Activated T-cell treated with anti-CD3 and anti-CD28 coated beads, Interleukin-2, amount 50 U/mL, for 72 hours (primary cell): ENCODE data around the gene RAD51C. TPM values are rescaled to one million over a fixed set of nuclear protein-coding genes. Genes with fewer than 3 reads are reported as not detected.
A peak's percentile ranks its signal among the peaks of the same experiment; 100 is the strongest.
"Not testable (repeated sequence)": the region's sequence is repeated elsewhere in the genome, so short reads cannot be mapped to it uniquely, and the experiment has no call there.

Experiments
- ATAC-seq, 2 donors: fragments of 150-1000 bp; cut with Tn5 transposase; replicated peaks in 1 of 2; 2 replicates each; pipeline ENCODE4 v1.10.0; 2021; ENCODE audit warnings: moderate library complexity in 2 of 2, mild to moderate bottlenecking in 1 of 2
- DNase-seq, 2 donors: peaks; one replicate each; pipeline ENCODE4 v3.0.0; 2021 to 2022; ENCODE audit warnings: mixed read lengths in 1 of 2
- H3K27ac Mint-ChIP-seq: one replicate; pipeline ENCODE4 v1.8.0; 2022; ENCODE audit warnings: mild to moderate bottlenecking, moderate library complexity, mixed read lengths
- H3K27me3 Mint-ChIP-seq: one replicate; pipeline ENCODE4 v1.8.0; 2022; ENCODE audit warnings: low read depth, mixed read lengths
- H3K36me3 Mint-ChIP-seq, 2 donors: one replicate each; pipeline ENCODE4 v1.8.0; 2022; ENCODE audit warnings: mixed read lengths in 2 of 2, mild to moderate bottlenecking in 1 of 2; ENCODE audit not compliant: insufficient read depth in 2 of 2
- H3K4me1 Mint-ChIP-seq: one replicate; pipeline ENCODE4 v1.8.0; 2022; ENCODE audit warnings: low read depth, mixed read lengths
- H3K4me3 Mint-ChIP-seq, 2 donors: one replicate each; pipeline ENCODE4 v1.8.0; 2022; ENCODE audit warnings: mild to moderate bottlenecking in 2 of 2, mixed read lengths in 2 of 2, moderate library complexity in 2 of 2
- H3K9me3 Mint-ChIP-seq, 2 donors: one replicate each; pipeline ENCODE4 v1.8.0; 2022; ENCODE audit warnings: mixed read lengths in 2 of 2
- total RNA-seq, 2 donors: library from RNA; stranded (reverse); gene quantifications; one replicate each; pipeline ENCODE4 v1.2.3, GENCODE V29; 2022

The RAD51C gene
- total RNA-seq, 2 donors from 2014 or later, result 81.2 to 105 TPM

- DNase-seq, result no peak
- no peak for ATAC-seq
- no peak overlapping the region for H3K27ac Mint-ChIP-seq
- H3K4me1 Mint-ChIP-seq, result no peaks in the 10 kb centered on the region
- H3K27me3 Mint-ChIP-seq, result no peaks in the 10 kb centered on the region
- H3K36me3 Mint-ChIP-seq, result peaks cover 1 to 5% of the 10 kb centered on the region in 2 donors
- H3K4me3 Mint-ChIP-seq, result no peak overlapping the region
- no peaks in the 10 kb centered on the region for H3K9me3 Mint-ChIP-seq
Observed at GRCh38 chr17:58722274-58722673, 29.9 kb downstream of the RAD51C start.

GRCh38 chr17:58722696-58723095 is 30.3 kb downstream of the RAD51C start:
- ATAC-seq (no peak), DNase-seq (no peak)
- H3K4me1 Mint-ChIP-seq, result no peaks in the 10 kb centered on the region
- peaks cover 1 to 5% of the 10 kb centered on the region in 2 donors for H3K36me3 Mint-ChIP-seq
- H3K27me3 Mint-ChIP-seq, result no peaks in the 10 kb centered on the region
- no peaks in the 10 kb centered on the region for H3K9me3 Mint-ChIP-seq
- no peak overlapping the region for H3K4me3 Mint-ChIP-seq
- H3K27ac Mint-ChIP-seq, result no peak overlapping the region

- Mint-ChIP-seq H3K4me1 (no peaks in the 10 kb centered on the region), H3K36me3 (peaks cover 2 to 7% of the 10 kb centered on the region in 2 donors), H3K4me3 (no peak overlapping the region), H3K9me3 (no peaks in the 10 kb centered on the region), H3K27ac (peak overlapping the region; percentile 38), H3K27me3 (no peaks in the 10 kb centered on the region)
- ATAC-seq, result no peak
- DNase-seq, result no peak
Observed at GRCh38 chr17:58728798-58729197, 36.4 kb downstream of the RAD51C start.

GRCh38 chr17:58730937-58731336 is 38.5 kb downstream of the RAD51C start:
- no peak for ATAC-seq
- no peaks in the 10 kb centered on the region for H3K4me1 Mint-ChIP-seq

GRCh38 chr17:58734040-58734439 is 41.6 kb downstream of the RAD51C start:
- Mint-ChIP-seq H3K36me3 (peaks cover 0 to 4% of the 10 kb centered on the region in 2 donors), H3K27me3 (no peaks in the 10 kb centered on the region), H3K9me3 (no peaks in the 10 kb centered on the region), H3K4me1 (no peaks in the 10 kb centered on the region), H3K27ac (no peak overlapping the region), H3K4me3 (no peak overlapping the region)
- no peak for DNase-seq
- ATAC-seq, result no peak

More at GRCh38 chr17:58730937-58731336, 38.5 kb downstream of the RAD51C start:
- no peaks in the 10 kb centered on the region for H3K27me3 Mint-ChIP-seq
- peaks cover 2 to 4% of the 10 kb centered on the region in 2 donors for H3K36me3 Mint-ChIP-seq
- DNase-seq, result no peak
- H3K27ac Mint-ChIP-seq, result peak overlapping the region; percentile 0
- no peak overlapping the region for H3K4me3 Mint-ChIP-seq
- no peaks in the 10 kb centered on the region for H3K9me3 Mint-ChIP-seq

- Mint-ChIP-seq H3K27ac (no peak overlapping the region), H3K36me3 (peaks cover 0 to 3% of the 10 kb centered on the region in 2 donors), H3K4me1 (no peaks in the 10 kb centered on the region), H3K9me3 (no peaks in the 10 kb centered on the region), H3K4me3 (no peak overlapping the region), H3K27me3 (no peaks in the 10 kb centered on the region)
- DNase-seq, result no peak
- no peak for ATAC-seq
Observed at GRCh38 chr17:58734811-58735210, 42.4 kb downstream of the RAD51C start.

GRCh38 chr17:58741121-58741625 is 48.8 kb downstream of the RAD51C start:
- ATAC-seq, result no peak
- Mint-ChIP-seq H3K9me3 (no peaks in the 10 kb centered on the region), H3K27ac (no peak overlapping the region), H3K36me3 (no peaks in the 10 kb centered on the region), H3K4me3 (no peak overlapping the region), H3K4me1 (no peaks in the 10 kb centered on the region), H3K27me3 (no peaks in the 10 kb centered on the region)
- no peak for DNase-seq

GRCh38 chr17:58747674-58748073 is 55.3 kb downstream of the RAD51C start:
- H3K4me3 Mint-ChIP-seq, result no peak overlapping the region
- H3K27ac Mint-ChIP-seq, result no peak overlapping the region
- no peaks in the 10 kb centered on the region for H3K9me3 Mint-ChIP-seq
- DNase-seq (no peak), ATAC-seq (no peak)
- H3K27me3 Mint-ChIP-seq, result peaks cover 7% of the 10 kb centered on the region
- H3K4me1 Mint-ChIP-seq, result no peaks in the 10 kb centered on the region
- no peaks in the 10 kb centered on the region for H3K36me3 Mint-ChIP-seq

GRCh38 chr17:58749627-58750026 is 57.2 kb downstream of the RAD51C start:
- H3K9me3 Mint-ChIP-seq, H3K27ac Mint-ChIP-seq, DNase-seq, H3K4me3 Mint-ChIP-seq, H3K4me1 Mint-ChIP-seq, H3K36me3 Mint-ChIP-seq, ATAC-seq: not testable (repeated sequence)
- peaks cover 20% of the 10 kb centered on the region for H3K27me3 Mint-ChIP-seq

- Mint-ChIP-seq H3K4me1 (peaks cover 7% of the 10 kb centered on the region), H3K4me3 (no peak overlapping the region), H3K9me3 (no peaks in the 10 kb centered on the region), H3K27me3 (peaks cover 37% of the 10 kb centered on the region), H3K27ac (no peak overlapping the region), H3K36me3 (peaks cover 3% of the 10 kb centered on the region in 2 donors)
- ATAC-seq (no peak), DNase-seq (no peak)
Observed at GRCh38 chr17:58753026-58753425, 60.6 kb downstream of the RAD51C start.

- H3K27me3 Mint-ChIP-seq, result peaks cover 52% of the 10 kb centered on the region
- H3K4me1 Mint-ChIP-seq, result peaks cover 7% of the 10 kb centered on the region
- H3K4me3 Mint-ChIP-seq, result peak overlapping the region; percentile 60 to 77
- DNase-seq (no peak), ATAC-seq (peak in 1 of 2 donors; percentile 7)
- peaks cover 3% of the 10 kb centered on the region in 2 donors for H3K36me3 Mint-ChIP-seq
- H3K27ac Mint-ChIP-seq, result peak overlapping the region; percentile 2
- no peaks in the 10 kb centered on the region for H3K9me3 Mint-ChIP-seq
Observed at GRCh38 chr17:58755269-58755576, 62.8 kb downstream of the RAD51C start.

- H3K27me3 Mint-ChIP-seq, result peaks cover 55% of the 10 kb centered on the region
- H3K9me3 Mint-ChIP-seq, result no peaks in the 10 kb centered on the region
- peaks cover 3% of the 10 kb centered on the region in 2 donors for H3K36me3 Mint-ChIP-seq
- H3K27ac Mint-ChIP-seq, result peak within 1 kb of the TSS; percentile 39
- DNase-seq, result peak; percentile 49 to 57
- H3K4me3 Mint-ChIP-seq, result peak within 1 kb of the TSS; percentile 88 to 98
- peaks cover 7% of the 10 kb centered on the region for H3K4me1 Mint-ChIP-seq
- ATAC-seq, result peak; percentile 82 to 84
Observed at GRCh38 chr17:58755577-58756245, 63.3 kb downstream of the RAD51C start, which contains the start of gene PPM1E. TSS of gene PPM1E (plus strand) at chr17:58755854.

GRCh38 chr17:58756246-58757161 is 64.1 kb downstream of the RAD51C start:
- Mint-ChIP-seq H3K36me3 (peaks cover 3% of the 10 kb centered on the region in 2 donors), H3K27ac (peak overlapping the region; percentile 39), H3K27me3 (peaks cover 52% of the 10 kb centered on the region), H3K4me3 (peak overlapping the region; percentile 88 to 98), H3K9me3 (no peaks in the 10 kb centered on the region), H3K4me1 (peaks cover 7% of the 10 kb centered on the region)
- ATAC-seq (peak in 1 of 2 donors; percentile 53), DNase-seq (peak; percentile 15 to 19)
